MCF 10A (cell line): ENCODE measurements around the gene MEDAG. TPM values are rescaled to one million over a fixed set of nuclear protein-coding genes. Genes with fewer than 3 reads are reported as not detected.

Source experiments
- BruUV-seq: library from RNA; stranded (reverse); fragments of 400-500 nt; replicated peaks from 2 replicates; lab custom pipeline; 2021; lab: Mats Ljungman, UMichigan
- CTCF ChIA-PET: fragments of 300-600 bp; sonication (Branson Sonifier 250); formaldehyde crosslinking; extraction: SDS; loops from one replicate; lab custom pipeline; 2021; ENCODE audit warnings: antibody characterized with exemption, inconsistent platforms; lab: Yijun Ruan, JAX
- POLR2A ChIA-PET: fragments of 300-600, 350-650 bp; sonication (Branson Sonifier 250); formaldehyde crosslinking; extraction: SDS; loops from one replicate; lab custom pipeline; 2020; ENCODE audit warnings: antibody characterized with exemption, inconsistent platforms; lab: Yijun Ruan, JAX
- DNase-seq: peaks from one replicate; pipeline ENCODE4 v3.0.0-alpha.2; 2018; ENCODE audit not compliant: unreplicated experiment
- H3K27ac Mint-ChIP-seq: one replicate; pipeline ENCODE4 v1.8.0; 2022; ENCODE audit warnings: mild to moderate bottlenecking, low read depth, mixed read lengths; ENCODE audit not compliant: unreplicated experiment
- H3K27me3 Mint-ChIP-seq: one replicate; pipeline ENCODE4 v1.8.0; 2022; ENCODE audit warnings: mixed read lengths; ENCODE audit not compliant: insufficient read depth, unreplicated experiment
- H3K36me3 Mint-ChIP-seq: one replicate; pipeline ENCODE4 v1.8.0; 2022; ENCODE audit warnings: mild to moderate bottlenecking, moderate library complexity, mixed read lengths; ENCODE audit not compliant: insufficient read depth, unreplicated experiment
- H3K4me1 Mint-ChIP-seq: one replicate; pipeline ENCODE4 v1.8.0; 2022; ENCODE audit warnings: mixed read lengths; ENCODE audit not compliant: insufficient read depth, unreplicated experiment
- H3K4me3 Mint-ChIP-seq: one replicate; pipeline ENCODE4 v1.8.0; 2022; ENCODE audit warnings: mild to moderate bottlenecking, moderate library complexity, mixed read lengths; ENCODE audit not compliant: unreplicated experiment
- H3K9me3 Mint-ChIP-seq: one replicate; pipeline ENCODE4 v1.8.0; 2022; ENCODE audit warnings: mixed read lengths; ENCODE audit not compliant: unreplicated experiment
- CTCF ChIP-seq: fragments of 200-600 bp; IDR thresholded peaks from one replicate; pipeline ENCODE4 v1.8.0; 2022; ENCODE audit warnings: antibody characterized with exemption, mild to moderate bottlenecking; ENCODE audit not compliant: unreplicated experiment
- intact Hi-C: fragments of 100-400 bp; cut with micrococcal nuclease; formaldehyde crosslinking; loops from 2 replicates; pipeline ENCODE4 v1.14.1; 2022
- total RNA-seq: library from RNA; stranded (reverse); gene quantifications from 2 replicates; pipeline ENCODE4 v1.2.3, GENCODE V29; 2022

MEDAG gene
- total RNA-seq, 1 experiment from 2014 or later = not detected

- DNase-seq = no peak
- POLR2A ChIA-PET = no interaction called here
- Mint-ChIP-seq H3K4me1 (no peaks in the 10 kb centered on the region), H3K9me3 (no peaks in the 10 kb centered on the region), H3K36me3 (no peaks in the 10 kb centered on the region), H3K27ac (no peak overlapping the region), H3K27me3 (peaks cover 17% of the 10 kb centered on the region), H3K4me3 (no peak overlapping the region)
- no TSS peak for BruUV-seq
- intact Hi-C loops = no loop called here
- no peak for TF ChIP-seq CTCF
- CTCF ChIA-PET = no interaction called here
Measured at GRCh38 chr13:30907121-30907861, 1.2 kb downstream of the MEDAG start.

- Mint-ChIP-seq H3K9me3 (no peaks in the 10 kb centered on the region), H3K36me3 (no peaks in the 10 kb centered on the region), H3K4me3 (no peak overlapping the region), H3K27me3 (peaks cover 15% of the 10 kb centered on the region), H3K27ac (no peak overlapping the region), H3K4me1 (no peaks in the 10 kb centered on the region)
- DNase-seq = peak; percentile 15
- TF ChIP-seq CTCF = no peak
- intact Hi-C loops = no loop called here
- no TSS peak for BruUV-seq
- ChIA-PET POLR2A (no interaction called here), CTCF (interaction anchor here (0.6 to 0.8 kb wide), 2 partner anchors 49 to 247 kb away, joined by 4 to 5 read pairs; no protein-coding TSS in a partner anchor)
Measured at GRCh38 chr13:30908416-30908980, 2.4 kb downstream of the MEDAG start.

- H3K4me1 Mint-ChIP-seq = no peaks in the 10 kb centered on the region
- H3K36me3 Mint-ChIP-seq = no peaks in the 10 kb centered on the region
- H3K27ac Mint-ChIP-seq = no peak overlapping the region
- no peak for DNase-seq
- ChIA-PET POLR2A (interaction anchor here (1.3 kb wide), 1 partner anchor 8 kb away, joined by 3 read pairs; no protein-coding TSS in a partner anchor), CTCF (no interaction called here)
- no peak overlapping the region for H3K4me3 Mint-ChIP-seq
- no TSS peak for BruUV-seq
- H3K9me3 Mint-ChIP-seq = no peaks in the 10 kb centered on the region
- peaks cover 7% of the 10 kb centered on the region for H3K27me3 Mint-ChIP-seq
- TF ChIP-seq CTCF = no peak
- intact Hi-C loops = no loop called here
Measured at GRCh38 chr13:30910676-30911075, 4.6 kb downstream of the MEDAG start.

GRCh38 chr13:30915691-30916541, 9.8 kb downstream of the MEDAG start:
- H3K27ac Mint-ChIP-seq = no peak overlapping the region

More at GRCh38 chr13:30915691-30916541, 9.8 kb downstream of the MEDAG start:
- BruUV-seq = no TSS peak
- H3K27me3 Mint-ChIP-seq = peaks cover 14% of the 10 kb centered on the region
- no peaks in the 10 kb centered on the region for H3K36me3 Mint-ChIP-seq
- intact Hi-C loops = no loop called here
- no peak overlapping the region for H3K4me3 Mint-ChIP-seq
- no peak for TF ChIP-seq CTCF
- no peak for DNase-seq
- no peaks in the 10 kb centered on the region for H3K4me1 Mint-ChIP-seq
- ChIA-PET POLR2A (interaction anchor here (1.1 kb wide), 1 partner anchor 103 kb away, joined by 5 read pairs; no protein-coding TSS in a partner anchor), CTCF (no interaction called here)
- H3K9me3 Mint-ChIP-seq = no peaks in the 10 kb centered on the region
